Breast epithelium (tissue), 3 donors: ENCODE data around the gene GRIK1.

Experiments used
- POLR2A ChIP-seq: fragments of 450-650 bp; IDR thresholded peaks from one replicate; pipeline ENCODE4 v1.6.1; 2016; ENCODE audit warnings: antibody characterized with exemption, mild to moderate bottlenecking, moderate library complexity
- TF ChIP-seq, protein P1 (sequence below), 3 donors: fragments of 450-650 bp; IDR thresholded peaks; one replicate each; pipeline ENCODE4 v1.5.1; 2016 to 2017; ENCODE audit warnings: antibody characterized with exemption in 3 of 3, mild to moderate bottlenecking in 3 of 3, moderate library complexity in 3 of 3

DNA sequence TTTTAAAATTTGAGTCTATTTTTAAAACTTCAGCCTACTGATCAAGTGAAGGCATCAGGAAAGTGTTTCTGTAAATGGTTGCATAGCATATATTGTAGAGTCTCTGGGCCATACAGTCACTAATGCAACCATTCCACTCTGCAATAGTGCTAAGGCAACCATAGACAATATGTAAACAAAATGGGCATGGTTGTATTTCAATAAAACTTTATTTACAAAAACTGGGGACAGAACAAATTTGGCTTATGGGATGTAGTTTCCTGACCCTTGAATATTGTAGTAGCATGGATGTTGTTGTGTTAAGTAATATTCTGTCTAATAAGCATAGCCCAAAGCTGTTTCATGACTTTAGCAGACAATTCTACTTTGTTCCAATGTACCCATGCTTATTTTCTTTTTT is 117.7 kb downstream of the GRIK1 start:
- TF ChIP-seq, protein P1, sequence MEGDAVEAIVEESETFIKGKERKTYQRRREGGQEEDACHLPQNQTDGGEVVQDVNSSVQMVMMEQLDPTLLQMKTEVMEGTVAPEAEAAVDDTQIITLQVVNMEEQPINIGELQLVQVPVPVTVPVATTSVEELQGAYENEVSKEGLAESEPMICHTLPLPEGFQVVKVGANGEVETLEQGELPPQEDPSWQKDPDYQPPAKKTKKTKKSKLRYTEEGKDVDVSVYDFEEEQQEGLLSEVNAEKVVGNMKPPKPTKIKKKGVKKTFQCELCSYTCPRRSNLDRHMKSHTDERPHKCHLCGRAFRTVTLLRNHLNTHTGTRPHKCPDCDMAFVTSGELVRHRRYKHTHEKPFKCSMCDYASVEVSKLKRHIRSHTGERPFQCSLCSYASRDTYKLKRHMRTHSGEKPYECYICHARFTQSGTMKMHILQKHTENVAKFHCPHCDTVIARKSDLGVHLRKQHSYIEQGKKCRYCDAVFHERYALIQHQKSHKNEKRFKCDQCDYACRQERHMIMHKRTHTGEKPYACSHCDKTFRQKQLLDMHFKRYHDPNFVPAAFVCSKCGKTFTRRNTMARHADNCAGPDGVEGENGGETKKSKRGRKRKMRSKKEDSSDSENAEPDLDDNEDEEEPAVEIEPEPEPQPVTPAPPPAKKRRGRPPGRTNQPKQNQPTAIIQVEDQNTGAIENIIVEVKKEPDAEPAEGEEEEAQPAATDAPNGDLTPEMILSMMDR (IDR thresholded peaks at IDR 0.05) = no peak
- no peak for TF ChIP-seq POLR2A
